Ammon's horn (tissue), 1 donor: ENCODE results near the gene SLC9A8.

Source experiments
- DNase-seq: peaks from one replicate; pipeline ENCODE4 v3.0.0-alpha.2; 2016; ENCODE audit warnings: low spot score

The SLC9A8 gene

GRCh38 chr20:49918446-49918845 is 105.8 kb downstream of the SLC9A8 start:
- DNase-seq = no peak

GRCh38 chr20:49919009-49919408 is 106.4 kb downstream of the SLC9A8 start:
- no peak for DNase-seq

DNA sequence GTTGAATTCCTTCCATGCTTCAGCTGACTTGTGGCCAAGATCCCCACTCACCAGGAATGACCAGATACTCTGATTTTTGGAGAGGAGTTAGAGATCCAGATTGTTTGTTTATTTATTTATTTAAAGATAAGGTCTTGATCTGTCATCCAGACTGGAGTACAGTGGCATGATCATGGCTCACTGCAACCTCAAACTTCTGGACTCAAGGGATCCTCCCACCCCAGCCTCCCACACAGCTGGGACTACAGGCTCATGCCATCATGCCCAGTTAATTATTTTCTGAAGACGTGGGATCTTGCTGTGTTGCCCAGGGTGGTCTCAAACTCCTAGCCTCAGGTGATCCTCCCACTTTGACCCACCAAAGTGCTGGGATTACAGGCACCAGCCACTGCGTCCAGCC is 106.8 kb downstream of the SLC9A8 start:
- no peak for DNase-seq

DNA sequence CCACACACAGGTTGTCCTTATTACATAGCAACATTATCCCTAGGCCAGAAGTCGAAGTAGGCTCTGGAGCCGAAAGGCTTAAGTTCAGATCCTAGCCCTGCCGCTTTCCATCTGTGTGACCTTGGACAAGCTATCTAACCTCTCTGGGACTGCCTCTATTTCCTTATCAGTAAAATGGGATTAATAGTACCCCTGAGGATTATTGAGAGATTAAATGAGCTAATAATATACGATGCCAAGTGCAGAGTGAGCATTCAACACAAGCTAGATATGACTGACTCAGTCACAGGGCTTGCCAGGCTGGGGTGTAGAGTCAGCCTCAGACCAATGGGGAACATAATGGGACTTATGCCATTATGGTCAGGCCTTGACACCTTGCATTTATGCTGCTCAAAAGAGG is 111.6 kb downstream of the SLC9A8 start:
- no peak for DNase-seq

DNA sequence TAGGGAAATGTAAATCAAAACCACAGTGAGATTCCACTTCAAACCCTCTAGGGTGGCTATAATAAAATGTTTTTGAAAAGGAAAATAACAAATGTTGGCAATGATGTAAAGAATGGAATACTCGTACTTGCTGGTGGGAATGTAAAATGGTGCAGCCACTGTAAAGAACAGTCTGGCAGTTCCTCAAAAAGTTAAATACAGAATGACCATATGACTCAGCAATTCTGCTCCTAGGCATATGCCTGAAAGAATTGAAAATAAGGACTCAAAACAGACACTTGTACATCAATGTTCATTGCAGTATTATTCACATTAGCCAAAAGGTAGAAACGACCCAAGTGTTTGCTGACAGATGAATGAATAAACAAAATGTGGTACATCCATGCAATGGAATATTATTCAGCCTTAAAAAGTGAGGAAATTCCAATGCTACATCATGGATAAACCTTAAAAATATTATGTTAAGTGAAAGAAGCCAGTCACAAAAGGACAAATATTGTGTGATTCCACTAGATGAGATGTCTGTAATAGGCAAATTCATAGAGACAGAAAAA is 113.3 kb downstream of the SLC9A8 start:
- DNase-seq = no peak

DNA sequence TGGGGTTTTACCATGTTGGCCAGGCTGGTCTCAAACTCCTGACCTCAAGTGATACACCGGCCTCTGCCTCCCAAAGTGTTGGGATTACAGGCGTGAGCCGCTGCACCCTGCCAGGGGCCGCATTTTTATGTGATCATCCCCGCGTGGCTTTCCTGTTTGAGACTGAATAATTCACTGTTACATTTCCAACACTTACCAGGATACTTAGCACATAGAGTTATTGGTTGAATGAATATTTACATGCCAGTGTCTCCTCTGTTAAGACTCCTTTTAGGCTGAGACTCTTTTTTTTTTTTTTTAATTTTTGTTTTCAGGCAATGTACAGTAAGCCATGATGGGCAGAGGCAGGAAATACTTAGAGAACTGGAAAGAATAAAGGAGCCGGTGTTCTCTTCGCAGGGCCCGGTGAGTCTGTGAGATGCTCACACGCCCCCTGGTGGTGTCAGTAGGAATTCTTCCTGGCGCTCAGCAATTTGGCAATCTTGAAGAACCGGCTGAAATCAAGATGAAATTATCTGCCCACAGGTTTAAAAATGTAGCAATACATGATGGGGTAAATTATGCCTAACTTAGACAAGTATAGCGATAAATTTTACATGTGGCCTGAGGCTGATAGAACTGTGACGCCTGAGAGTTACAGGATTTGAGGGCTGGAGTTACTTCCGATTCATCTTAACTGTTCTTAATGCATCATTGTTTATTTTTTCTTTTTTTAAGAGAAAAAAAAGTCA is 115.9 kb downstream of the SLC9A8 start:
- peak; percentile 90 for DNase-seq

DNA sequence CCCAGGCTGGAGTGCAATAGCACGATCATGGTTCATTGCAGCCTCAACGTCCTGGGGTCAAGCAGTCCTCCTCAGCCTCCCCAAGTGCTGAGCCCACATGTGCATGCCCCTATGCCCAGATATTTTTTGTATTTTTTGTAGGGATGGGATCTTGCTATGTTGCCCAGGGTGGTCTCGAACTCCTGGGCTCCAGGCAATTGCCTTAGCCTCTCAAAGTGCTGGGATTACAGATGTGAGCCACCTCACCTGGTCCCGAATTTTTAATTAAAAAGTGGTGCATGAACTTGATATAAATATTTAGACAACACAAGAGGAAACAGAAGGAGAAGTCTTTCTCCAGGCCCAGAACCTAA is 116.5 kb downstream of the SLC9A8 start:
- DNase-seq = no peak

DNA sequence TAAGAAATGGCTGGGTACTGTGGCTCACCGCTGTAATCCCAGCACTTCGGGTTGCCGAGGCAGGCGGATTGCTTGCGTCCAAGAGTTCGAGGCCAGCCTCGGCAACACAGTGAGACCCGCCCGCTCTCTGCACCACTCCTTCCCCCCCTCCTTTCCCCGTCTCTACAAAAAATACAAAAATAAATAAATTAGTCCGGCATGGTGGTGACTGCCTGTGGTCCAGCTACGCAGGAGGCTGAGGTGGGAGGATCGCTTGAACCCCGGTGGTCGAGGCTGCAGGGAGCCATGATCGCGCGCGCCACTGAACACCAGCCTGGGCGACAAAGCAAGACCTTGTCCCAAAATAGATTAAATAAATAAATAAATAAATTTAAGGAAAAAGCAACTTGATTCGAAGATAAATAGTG is 123.1 kb downstream of the SLC9A8 start:
- no peak for DNase-seq

- peak; percentile 93 for DNase-seq
These were observed 123.8 kb downstream of the SLC9A8 start, which contains the start of gene RNF114 for GRCh38 chr20:49936153-49937026. RNF114 (plus strand) TSS chr20:49936397; CDS start chr20:49936413, 16 bp downstream.

DNA sequence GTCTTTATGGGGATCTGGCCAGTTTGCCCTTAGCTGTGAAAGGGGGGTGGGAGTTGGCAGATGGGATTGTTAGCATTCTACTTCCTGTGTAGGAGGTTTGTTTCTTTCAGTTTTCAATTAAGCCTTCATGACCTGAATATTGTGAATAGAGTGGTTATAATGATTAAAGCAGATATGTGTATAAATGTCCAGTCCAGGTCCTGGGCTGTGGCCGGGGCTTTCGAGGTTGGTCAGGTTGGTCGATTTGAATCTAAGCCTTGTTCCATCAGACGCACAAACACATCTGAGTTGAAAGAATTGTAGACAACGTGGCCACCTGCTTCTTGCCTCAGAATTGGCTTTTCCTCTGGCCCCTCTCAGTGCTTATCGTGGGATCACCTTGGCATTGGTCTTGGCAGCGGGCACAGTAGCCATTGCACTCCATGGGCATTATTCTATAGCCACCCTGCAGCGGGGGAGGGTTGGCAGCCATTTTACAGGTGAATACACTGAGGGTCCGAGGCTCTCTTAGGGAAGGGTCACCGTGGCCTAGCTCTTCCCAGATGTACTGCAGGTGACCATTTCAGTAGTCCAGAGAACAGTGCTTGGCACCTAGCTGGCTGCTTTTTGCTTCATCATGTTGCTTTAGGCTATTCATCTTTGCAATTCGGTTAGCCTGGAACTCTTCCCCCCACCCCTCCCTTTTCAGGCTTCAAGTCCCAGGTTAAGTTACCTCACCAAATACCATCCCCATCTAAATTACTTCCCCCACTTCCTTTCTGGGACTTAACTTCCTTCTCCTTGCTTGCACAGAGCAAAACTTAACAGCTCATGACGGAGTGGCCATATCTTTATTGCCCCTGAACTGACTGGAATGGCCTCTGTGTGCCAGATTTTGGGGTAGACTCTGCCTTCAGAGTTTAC is 124.7 kb downstream of the SLC9A8 start:
- DNase-seq = no peak

DNA sequence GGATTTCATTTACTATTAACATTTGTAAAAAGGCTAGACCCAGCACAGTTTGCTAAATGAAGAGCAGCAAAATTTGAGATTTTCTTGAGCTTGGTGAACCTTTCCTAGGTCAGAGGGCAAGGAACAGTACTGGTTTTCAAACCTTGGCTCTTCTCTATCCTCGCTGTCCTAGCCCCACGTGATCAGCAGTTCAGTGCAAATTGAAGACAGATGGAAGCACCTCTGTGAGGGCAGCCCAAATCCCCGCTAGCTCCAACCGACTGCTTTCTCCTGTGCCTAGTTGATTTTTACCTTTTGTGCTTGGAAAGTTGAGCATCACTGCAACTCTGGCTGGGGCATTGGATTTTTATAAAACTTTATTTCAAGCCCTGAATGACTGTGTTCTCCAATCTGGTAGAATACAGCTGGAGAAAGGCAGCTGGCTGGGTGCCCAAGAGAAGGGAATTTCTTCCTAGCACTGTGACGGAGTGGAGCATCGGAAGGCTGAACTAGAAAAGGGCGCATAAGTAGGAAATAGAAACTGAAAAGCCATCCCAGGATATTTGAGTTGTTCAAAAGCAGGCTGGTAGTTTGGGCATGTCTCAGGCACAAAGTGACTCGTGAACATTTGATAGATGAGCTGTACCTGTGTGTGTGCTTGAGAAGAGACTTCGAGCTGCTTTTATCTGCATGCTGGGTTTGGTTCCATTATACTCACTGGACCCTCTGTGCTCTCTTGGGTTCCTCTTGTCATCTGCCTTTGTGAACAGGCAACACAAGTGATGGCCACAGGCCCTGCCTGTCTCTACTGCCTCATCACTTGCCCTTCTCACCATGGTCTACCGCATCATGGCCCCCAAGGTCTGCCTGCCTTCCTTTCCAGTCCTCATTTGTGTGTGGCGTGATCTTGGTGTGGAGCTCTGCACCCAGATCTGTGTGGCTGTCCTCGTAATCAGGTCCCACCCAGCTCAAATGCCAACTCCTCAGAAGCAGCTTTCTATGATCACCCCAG is 125.8 kb downstream of the SLC9A8 start:
- DNase-seq = no peak

- no peak for DNase-seq
These were observed 128.8 kb downstream of the SLC9A8 start for GRCh38 chr20:49941456-49941855.
